HL-60/S4 (cell line): ENCODE results near the gene LRP5.

ENCODE experiments used
- in situ Hi-C: fragments of 300-500 bp; cut with MboI; formaldehyde crosslinking; loops from 2 replicates; pipeline ENCODE4 v1.14.3; 2022; ENCODE audit warnings: low sequenced_read_pairs

The LRP5 gene

GRCh38 chr11:68306636-68307035, 5.8 kb upstream of the LRP5 start:
- in situ Hi-C loops: no loop called here

GRCh38 chr11:68308068-68308467, 4.3 kb upstream of the LRP5 start:
- in situ Hi-C loops: no loop called here

GRCh38 chr11:68309621-68310185, 2.7 kb upstream of the LRP5 start:
- in situ Hi-C loops: no loop called here

- in situ Hi-C loops: no loop called here
Observed at GRCh38 chr11:68311160-68312116, 953 bp upstream of the LRP5 start.

- in situ Hi-C loops: no loop called here
Observed at GRCh38 chr11:68312780-68313573, 586 bp downstream of the LRP5 start.

- in situ Hi-C loops: no loop called here
Observed at GRCh38 chr11:68313574-68314202, 1.3 kb downstream of the LRP5 start.

GRCh38 chr11:68314203-68315170, 2.1 kb downstream of the LRP5 start:
- in situ Hi-C loops: no loop called here

- in situ Hi-C loops: no loop called here
Observed at GRCh38 chr11:68315171-68315920, 3.0 kb downstream of the LRP5 start.

- in situ Hi-C loops: no loop called here
Observed at GRCh38 chr11:68317147-68317785, 4.9 kb downstream of the LRP5 start.

- in situ Hi-C loops: no loop called here
Observed at GRCh38 chr11:68321293-68322051, 9.1 kb downstream of the LRP5 start.

- in situ Hi-C loops: no loop called here
Observed at GRCh38 chr11:68322052-68322430, 9.7 kb downstream of the LRP5 start.

GRCh38 chr11:68324241-68324640, 11.8 kb downstream of the LRP5 start:
- in situ Hi-C loops: no loop called here

GRCh38 chr11:68324695-68325094, 12.3 kb downstream of the LRP5 start:
- in situ Hi-C loops: no loop called here

GRCh38 chr11:68325183-68325906, 13.0 kb downstream of the LRP5 start:
- in situ Hi-C loops: no loop called here

- in situ Hi-C loops: no loop called here
Observed at GRCh38 chr11:68325907-68326220, 13.5 kb downstream of the LRP5 start.

GRCh38 chr11:68326334-68327215, 14.2 kb downstream of the LRP5 start:
- in situ Hi-C loops: no loop called here
